ENCODE data around the gene ANO8. TPM values are rescaled to one million over a fixed set of nuclear protein-coding genes. Genes with fewer than 3 reads are reported as not detected.

The ANO8 gene
- total and polyA plus RNA-seq, 7 donors = 0.46 to 10.5 (median 2.5) TPM

- H3K27me3 ChIP-seq = peaks cover 0 to 17% (median 0%) of the 10 kb centered on the region in 3 donors
- no peaks in the 10 kb centered on the region for H3K9me3 ChIP-seq
- H3K36me3 ChIP-seq = peaks cover 0 to 14% (median 0%) of the 10 kb centered on the region in 4 donors
- peak overlapping the region in 3 of 4 donors; percentile 34 to 53 (median 39) for H3K27ac ChIP-seq
- peak; percentile 91 to 96 (median 94) for TF ChIP-seq CTCF (IDR thresholded peaks at IDR 0.05)
- no peak for TF ChIP-seq POLR2AphosphoS5 (IDR thresholded peaks at IDR 0.05)
- DNase-seq = peak; percentile 83
- H3K4me3 ChIP-seq = no peak overlapping the region
- H3K4me1 ChIP-seq = peaks cover 0 to 25% (median 12%) of the 10 kb centered on the region in 4 donors
- intact Hi-C loops (cut with DNase I) = loop anchor here (1.0 kb wide), 1 partner anchor 40 kb away; no protein-coding TSS in a partner anchor
- 15% methylated on average over 24 of the region's 24 CpGs for WGBS, 2 donors
Measured at GRCh38 chr19:17346109-17346671, 11.5 kb upstream of the ANO8 start.

GRCh38 chr19:17341845-17342244 lies 7.2 kb upstream of the ANO8 start:
- Histone ChIP-seq H3K4me1 (peaks cover 0 to 24% (median 15%) of the 10 kb centered on the region in 4 donors), H3K9me3 (no peaks in the 10 kb centered on the region), H3K36me3 (peaks cover 0 to 17% (median 0%) of the 10 kb centered on the region in 4 donors), H3K27ac (no peak overlapping the region), H3K4me3 (no peak overlapping the region), H3K27me3 (no peaks in the 10 kb centered on the region)
- intact Hi-C loops (cut with DNase I) = no loop called here
- DNase-seq = no peak
- WGBS, 2 donors = 88 to 92% methylated on average over 7 of the region's 7 CpGs
- TF ChIP-seq POLR2AphosphoS5 (IDR thresholded peaks at IDR 0.05) (no peak), CTCF (IDR thresholded peaks at IDR 0.05) (no peak), EP300 (IDR thresholded peaks at IDR 0.05) (no peak), POLR2A (IDR thresholded peaks at IDR 0.05) (no peak)

- TF ChIP-seq POLR2AphosphoS5 (IDR thresholded peaks at IDR 0.05) = no peak
- TF ChIP-seq EP300 (IDR thresholded peaks at IDR 0.05) = no peak
- TF ChIP-seq CTCF (IDR thresholded peaks at IDR 0.05) = no peak
- TF ChIP-seq POLR2A (IDR thresholded peaks at IDR 0.05) = no peak
- 94% methylated on average over 15 of the region's 15 CpGs for WGBS, 2 donors
- Histone ChIP-seq H3K27me3 (no peaks in the 10 kb centered on the region), H3K9me3 (no peaks in the 10 kb centered on the region), H3K4me1 (peaks cover 0 to 23% (median 14%) of the 10 kb centered on the region in 4 donors), H3K36me3 (peaks cover 0 to 17% (median 0%) of the 10 kb centered on the region in 4 donors), H3K27ac (no peak overlapping the region), H3K4me3 (no peak overlapping the region)
- no peak for DNase-seq
- intact Hi-C loops (cut with DNase I) = no loop called here
Measured at GRCh38 chr19:17341386-17341785, 6.7 kb upstream of the ANO8 start.

GRCh38 chr19:17340871-17341357 lies 6.3 kb upstream of the ANO8 start:
- H3K4me3 ChIP-seq = no peak overlapping the region
- DNase-seq = no peak
- H3K27ac ChIP-seq = no peak overlapping the region
- TF ChIP-seq POLR2A (IDR thresholded peaks at IDR 0.05) (no peak), CTCF (IDR thresholded peaks at IDR 0.05) (no peak), POLR2AphosphoS5 (IDR thresholded peaks at IDR 0.05) (no peak), EP300 (IDR thresholded peaks at IDR 0.05) (no peak)
- H3K9me3 ChIP-seq = no peaks in the 10 kb centered on the region
- peaks cover 0 to 17% (median 0%) of the 10 kb centered on the region in 4 donors for H3K36me3 ChIP-seq
- no peaks in the 10 kb centered on the region for H3K27me3 ChIP-seq
- 58 to 81% methylated on average over 17 of the region's 17 CpGs for WGBS, 2 donors
- peaks cover 0 to 23% (median 16%) of the 10 kb centered on the region in 4 donors for H3K4me1 ChIP-seq
- intact Hi-C loops (cut with DNase I) = no loop called here
